CD4-positive, alpha-beta T cell treated with Interleukin-6 for 4 hours (primary cell): ENCODE measurements around the gene CCDC116.
"Not testable (repeated sequence)": the region's sequence is repeated elsewhere in the genome, so short reads cannot be mapped to it uniquely, and the experiment has no call there.

Experiments used
- DNase-seq: peaks from one replicate; pipeline ENCODE4 v3.0.0-alpha.2; 2020; ENCODE audit warnings: mixed read lengths

CCDC116 gene

GRCh38 chr22:21632237-21632895 is at the start of gene CCDC116:
Gene CCDC116, plus strand, starts transcription at chr22:21632760. Its CDS starts 422 bp downstream, at chr22:21633182.
- DNase-seq: peak; percentile 69

GRCh38 chr22:21582801-21583740 is 49.5 kb upstream of the CCDC116 start:
- no peak for DNase-seq

GRCh38 chr22:21585389-21585788 is 47.2 kb upstream of the CCDC116 start:
- DNase-seq: no peak

- no peak for DNase-seq
Measured at GRCh38 chr22:21587803-21588611, 44.6 kb upstream of the CCDC116 start.

GRCh38 chr22:21589396-21589795 is 43.2 kb upstream of the CCDC116 start:
- no peak for DNase-seq

GRCh38 chr22:21590809-21591641 is 41.5 kb upstream of the CCDC116 start:
- DNase-seq: no peak

GRCh38 chr22:21591695-21592094 is 40.9 kb upstream of the CCDC116 start:
- no peak for DNase-seq

- DNase-seq: no peak
Measured at GRCh38 chr22:21592422-21592821, 40.1 kb upstream of the CCDC116 start.

- no peak for DNase-seq
Measured at GRCh38 chr22:21593406-21594232, 38.9 kb upstream of the CCDC116 start.

- no peak for DNase-seq
Measured at GRCh38 chr22:21594865-21595452, 37.6 kb upstream of the CCDC116 start.

GRCh38 chr22:21596356-21597135 is 36.0 kb upstream of the CCDC116 start:
- not testable (repeated sequence) for DNase-seq

GRCh38 chr22:21598302-21598701 is 34.3 kb upstream of the CCDC116 start:
- DNase-seq: no peak

GRCh38 chr22:21599053-21599893 is 33.3 kb upstream of the CCDC116 start:
- DNase-seq: no peak

GRCh38 chr22:21602579-21602978 is 30.0 kb upstream of the CCDC116 start:
- no peak for DNase-seq

GRCh38 chr22:21603973-21604372 is 28.6 kb upstream of the CCDC116 start:
- DNase-seq: no peak

GRCh38 chr22:21605887-21606564 is 26.5 kb upstream of the CCDC116 start:
- DNase-seq: no peak

GRCh38 chr22:21606775-21607174 is 25.8 kb upstream of the CCDC116 start:
- no peak for DNase-seq

GRCh38 chr22:21609556-21610157 is 22.9 kb upstream of the CCDC116 start:
- DNase-seq: not testable (repeated sequence)
